H1 (cell line): Measurements from ENCODE around the gene TPST2. TPM values are rescaled to one million over a fixed set of nuclear protein-coding genes. Genes with fewer than 3 reads are reported as not detected.

Experiments used
- CTCF ChIA-PET: fragments of 300-600 bp; sonication (Branson Sonifier 250); formaldehyde crosslinking; loops from one replicate; lab custom pipeline; 2021; ENCODE audit not compliant: partially characterized antibody; lab: Charles Lee
- POLR2A ChIA-PET: fragments of 300-600 bp; sonication (Branson Sonifier 250); formaldehyde crosslinking; loops from one replicate; lab custom pipeline; 2021; ENCODE audit warnings: inconsistent platforms; ENCODE audit not compliant: partially characterized antibody; lab: Charles Lee
- DNase-seq, 2 experiments: peaks; one replicate each; pipeline versions ENCODE4 v3.0.0 to v3.0.0-alpha.2; 2010 to 2022; ENCODE audit warnings: low spot score in 2 of 2, low read depth in 1 of 2, mixed read lengths in 1 of 2
- FAIRE-seq: peaks from 2 replicates; lab custom pipeline; 2011; peaks lifted over from hg19 to GRCh38; lab: Jason Lieb, UNC
- H2AFZ ChIP-seq: 2 replicates; pipeline ENCODE4 v1.8.1; 2012; ENCODE audit warnings: low read length, inconsistent platforms
- H2AK5ac ChIP-seq: 2 replicates; pipeline ENCODE4 v1.6.1; 2013; ENCODE audit warnings: low read depth, low read length
- H2BK120ac ChIP-seq: replicated peaks from 2 replicates; pipeline ENCODE3; 2013; ENCODE audit warnings: low read depth, low read length, inconsistent platforms
- H2BK12ac ChIP-seq: 2 replicates; pipeline ENCODE4 v1.6.1; 2013; ENCODE audit warnings: low read depth, low read length
- H2BK15ac ChIP-seq: 2 replicates; pipeline ENCODE4 v1.6.1; 2013; ENCODE audit warnings: low read length
- H2BK20ac ChIP-seq: 2 replicates; pipeline ENCODE4 v1.6.1; 2013; ENCODE audit warnings: low read length
- H2BK5ac ChIP-seq: 2 replicates; pipeline ENCODE4 v1.6.1; 2013; ENCODE audit warnings: low read depth, low read length
- H3K14ac ChIP-seq: 2 replicates; pipeline ENCODE4 v1.6.1; 2013; ENCODE audit warnings: inconsistent platforms; ENCODE audit not compliant: insufficient read length
- H3K18ac ChIP-seq: 2 replicates; pipeline ENCODE4 v1.6.1; 2013; ENCODE audit warnings: low read length; ENCODE audit errors: extremely low read depth
- H3K23ac ChIP-seq: 2 replicates; pipeline ENCODE4 v1.6.1; 2013; ENCODE audit warnings: inconsistent platforms; ENCODE audit not compliant: insufficient read length
- H3K23me2 ChIP-seq: 2 replicates; pipeline ENCODE4 v1.6.1; 2013; ENCODE audit warnings: low read depth, low read length
- H3K27ac ChIP-seq: 2 replicates; pipeline ENCODE4 v1.6.1; 2011; ENCODE audit warnings: low read depth, low read length, inconsistent platforms
- H3K27me3 ChIP-seq, 4 experiments: replicated peaks in 1 of 4; 1 replicate in 1 of 4; 2 replicates in 3 of 4; pipeline versions ENCODE4 v1.6.1 to v1.8.1; 2011 to 2013; ENCODE audit warnings: low read length in 3 of 4, mild to moderate bottlenecking in 3 of 4, inconsistent platforms in 2 of 4, mixed read lengths in 2 of 4, moderate library complexity in 1 of 4; ENCODE audit not compliant: control insufficient read depth in 3 of 4, insufficient read depth in 3 of 4; ENCODE audit errors: extremely low read depth in 1 of 4
- H3K36me3 ChIP-seq, 4 experiments: 2 replicates each; pipeline versions ENCODE4 v1.6.1 to v1.8.1; 2011 to 2013; ENCODE audit warnings: mild to moderate bottlenecking in 4 of 4, low read length in 3 of 4, moderate library complexity in 2 of 4, control low read depth in 1 of 4, inconsistent platforms in 1 of 4; ENCODE audit not compliant: insufficient read depth in 4 of 4, control insufficient read depth in 2 of 4
- H3K4ac ChIP-seq: replicated peaks from 2 replicates; pipeline ENCODE3; 2013; ENCODE audit warnings: low read length, low read depth, mixed read lengths, inconsistent platforms; ENCODE audit not compliant: insufficient read length
- H3K4me1 ChIP-seq, 4 experiments: replicated peaks in 1 of 4; 1 replicate in 1 of 4; 2 replicates in 3 of 4; pipeline versions ENCODE4 v1.6.1 to v1.8.1; 2011 to 2013; ENCODE audit warnings: low read length in 3 of 4, inconsistent platforms in 2 of 4, mixed read lengths in 1 of 4; ENCODE audit not compliant: insufficient read depth in 4 of 4, control insufficient read depth in 3 of 4
- H3K4me2 ChIP-seq, 2 experiments: 2 replicates each; pipeline versions ENCODE4 v1.6.1 to v1.8.1; 2011 to 2013; ENCODE audit warnings: low read depth in 2 of 2, low read length in 2 of 2, control low read depth in 1 of 2, inconsistent platforms in 1 of 2, mild to moderate bottlenecking in 1 of 2; ENCODE audit not compliant: insufficient read depth in 1 of 2
- H3K4me3 ChIP-seq, 4 experiments: fragments of 200-600, 300-600 bp in 1 of 4; sonication (generic), shearing (Covaris generic), sonication (Bioruptor Twin) in 1 of 4; 2 replicates each; pipeline versions ENCODE4 v1.5.1 to v1.8.1; 2011 to 2016; ENCODE audit warnings: low read length in 4 of 4, low read depth in 3 of 4, control low read depth in 2 of 4, inconsistent platforms in 2 of 4, mild to moderate bottlenecking in 2 of 4, mixed read lengths in 1 of 4, moderate library complexity in 1 of 4; ENCODE audit not compliant: insufficient read depth in 2 of 4; ENCODE audit errors: extremely low read depth in 1 of 4
- H3K56ac ChIP-seq: replicated peaks from 2 replicates; pipeline ENCODE3; 2013; ENCODE audit warnings: low read depth, mild to moderate bottlenecking, mixed read lengths, low read length, inconsistent platforms; ENCODE audit not compliant: insufficient read length
- H3K79me1 ChIP-seq: 2 replicates; pipeline ENCODE4 v1.6.1; 2013; ENCODE audit warnings: low read depth, low read length, control low read depth
- H3K79me2 ChIP-seq, 2 experiments: 2 replicates each; pipeline versions ENCODE4 v1.6.1 to v1.8.1; 2012 to 2013; ENCODE audit warnings: low read length in 2 of 2, mild to moderate bottlenecking in 2 of 2, inconsistent platforms in 1 of 2; ENCODE audit not compliant: insufficient read depth in 2 of 2, control insufficient read depth in 1 of 2
- H3K9ac ChIP-seq, 4 experiments: replicated peaks in 1 of 4; 1 replicate in 1 of 4; 2 replicates in 3 of 4; pipeline versions ENCODE4 v1.6.1 to v1.8.1; 2011 to 2013; ENCODE audit warnings: low read depth in 3 of 4, low read length in 3 of 4, control low read depth in 2 of 4, mild to moderate bottlenecking in 2 of 4, moderate library complexity in 2 of 4, inconsistent platforms in 1 of 4; ENCODE audit errors: extremely low read depth in 1 of 4
- H3K9me3 ChIP-seq, 2 experiments: 2 replicates each; pipeline versions ENCODE4 v1.6.1 to v1.8.1; 2012 to 2013; ENCODE audit warnings: mild to moderate bottlenecking in 2 of 2, moderate library complexity in 2 of 2, control low read depth in 1 of 2, inconsistent platforms in 1 of 2, low read depth in 1 of 2, low read length in 1 of 2, mixed read lengths in 1 of 2; ENCODE audit not compliant: insufficient read depth in 2 of 2
- H4K20me1 ChIP-seq, 2 experiments: replicated peaks in 1 of 2; 2 replicates each; pipeline versions ENCODE3 to v1.8.1; 2011 to 2013; ENCODE audit warnings: inconsistent platforms in 2 of 2, low read length in 2 of 2, mild to moderate bottlenecking in 1 of 2; ENCODE audit not compliant: insufficient read depth in 2 of 2, control insufficient read depth in 1 of 2
- H4K5ac ChIP-seq: 2 replicates; pipeline ENCODE4 v1.6.1; 2013; ENCODE audit warnings: low read length, low read depth, mixed read lengths, inconsistent platforms; ENCODE audit not compliant: insufficient read length
- H4K8ac ChIP-seq: 2 replicates; pipeline ENCODE4 v1.8.0; 2013; ENCODE audit warnings: mild to moderate bottlenecking, moderate library complexity, low read length, inconsistent platforms; ENCODE audit not compliant: insufficient read depth; ENCODE audit errors: extremely low read depth
- H4K91ac ChIP-seq: replicated peaks from 2 replicates; pipeline ENCODE3; 2013; ENCODE audit warnings: low read length, mixed read lengths, inconsistent platforms; ENCODE audit not compliant: insufficient read length
- RFX5 ChIP-seq: IDR thresholded peaks from 2 replicates; pipeline ENCODE4 v1.6.1; 2011; ENCODE audit warnings: low read depth, low read length, improper control_type of control experiment, borderline replicate concordance
- WGBS, 2 experiments: shearing (Covaris generic) in 1 of 2; methylation state at CpG; one replicate each; pipeline versions ENCODE4 v1.1.6 to v1.1.7; 2013 to 2015; ENCODE audit warnings: low lambda C conversion rate in 2 of 2, mixed read lengths in 2 of 2, inconsistent platforms in 1 of 2, low coverage in 1 of 2, missing lambda C conversion rate in 1 of 2; ENCODE audit not compliant: insufficient replicate concordance in 2 of 2, insufficient coverage in 1 of 2, insufficient read length in 1 of 2; ENCODE audit errors: extremely low coverage in 1 of 2, missing lambda C conversion rate in 1 of 2; 5-methylcytosine and 5-hydroxymethylcytosine counted together
- polyA plus RNA-seq, 7 experiments: library from polyadenylated mRNA; depleted of rRNA in 3 of 7; stranded (reverse) in 5 of 7; unstranded in 2 of 7; fragments of >200 nt in 5 of 7; fragments of 200-250 nt in 2 of 7; gene quantifications; 1 replicate in 5 of 7; 2 replicates in 1 of 7; 4 replicates in 1 of 7; pipeline versions ENCODE4 v1.2.1 to v1.2.3, GENCODE V29; 2011 to 2013; ENCODE audit warnings: missing spikeins in 2 of 7, mixed read lengths in 2 of 7
- total RNA-seq: library from RNA; stranded (reverse); fragmentation: NEBNext Ultra II Directional; extraction: Animal tissue kit (Norgen Biotek cat#: 25700); gene quantifications from 2 replicates; pipeline ENCODE4 v1.2.1, GENCODE V29; 2021

Gene TPST2
- total and polyA plus RNA-seq, 2 of the 8 experiments (the other 6 are each of a cell fraction or from before 2014, with no cell fraction given), result 58.8 to 143 TPM

DNA sequence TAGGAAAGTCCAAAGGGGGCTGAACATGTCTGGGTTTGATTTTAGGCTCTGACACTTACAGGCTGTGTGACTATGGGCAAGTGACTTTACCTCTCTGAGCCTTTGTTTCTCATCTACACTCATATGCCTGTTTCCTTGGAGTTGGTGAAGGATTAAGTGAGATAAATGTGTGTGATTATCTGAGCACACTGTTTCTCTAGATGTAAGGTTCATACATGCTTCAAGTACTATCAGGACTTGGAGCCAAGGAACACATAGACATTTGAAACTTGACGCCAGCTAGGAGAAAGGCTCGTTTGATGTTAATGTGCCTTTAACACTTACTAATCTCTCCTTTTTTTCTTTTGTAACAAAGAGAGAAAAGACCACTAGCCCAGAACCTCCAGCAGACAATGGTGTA is 18.2 kb upstream of the TPST2 start:
- H4K8ac ChIP-seq, result no peak overlapping the region
- H3K9me3 ChIP-seq, result no peaks in the 10 kb centered on the region
- H2BK120ac ChIP-seq, result no peak overlapping the region
- H3K18ac ChIP-seq, result peak overlapping the region; percentile 66; the same call in 1 of the 2 replicates
- H3K56ac ChIP-seq, result no peak overlapping the region
- H3K27me3 ChIP-seq, result peaks cover 5 to 18% (median 14%) of the 10 kb centered on the region in 4 experiments
- peak overlapping the region; percentile 28; the same call in 1 of the 2 replicates for H2BK5ac ChIP-seq
- ChIA-PET CTCF (interaction anchor here (1.0 kb wide), 1 partner anchor 25 kb away, joined by 5 read pairs; no protein-coding TSS in a partner anchor), POLR2A (interaction anchor here (0.9 to 1.7 kb wide), 3 partner anchors 8 to 31 kb away, joined by 3 to 4 read pairs (median 3); no protein-coding TSS in a partner anchor)
- no peak overlapping the region for H2AFZ ChIP-seq
- H3K4me2 ChIP-seq, result peak overlapping the region; percentile 24 to 40; a peak in 3 of 4 replicates
- no peak overlapping the region for H3K14ac ChIP-seq
- no peaks in the 10 kb centered on the region for H3K36me3 ChIP-seq
- no peak overlapping the region for H3K9ac ChIP-seq
- no peak for DNase-seq
- no peak for FAIRE-seq
- H3K4ac ChIP-seq, result no peak overlapping the region
- H3K4me3 ChIP-seq, result no peak overlapping the region; a peak in 1 of 8 replicates
- peaks cover 5% of the 10 kb centered on the region; the same call in 1 of the 2 replicates for H3K23me2 ChIP-seq
- H3K4me1 ChIP-seq, result peaks cover 7 to 17% (median 10%) of the 10 kb centered on the region in 4 experiments
- H4K5ac ChIP-seq, result no peak overlapping the region
- H2AK5ac ChIP-seq, result peak overlapping the region; percentile 57
- WGBS, 2 experiments, result 40% methylated on average over 2 of the region's 2 CpGs; no CpG with 5 or more reads in 1 of the 2 experiments
- H2BK12ac ChIP-seq, result peak overlapping the region; percentile 22; the same call in 1 of the 2 replicates
- H2BK15ac ChIP-seq, result no peak overlapping the region
- no peaks in the 10 kb centered on the region for H4K20me1 ChIP-seq
- H4K91ac ChIP-seq, result peak overlapping the region; percentile 2
- no peaks in the 10 kb centered on the region; the same call in 1 of the 2 replicates for H3K79me1 ChIP-seq
- no peak overlapping the region for H3K23ac ChIP-seq
- no peak overlapping the region for H3K27ac ChIP-seq
- no peaks in the 10 kb centered on the region for H3K79me2 ChIP-seq
- peak overlapping the region; percentile 74 for H2BK20ac ChIP-seq
- no peak for TF ChIP-seq RFX5
